Measurements from ENCODE around the gene GOLGA3.

- TF ChIP-seq CTCF (conservative IDR thresholded peaks at IDR 0.05): no peak
- TF ChIP-seq ZFX (IDR thresholded peaks at IDR 0.05): no peak
Measured at GRCh38 chr12:132856581-132856980, 27.9 kb upstream of the GOLGA3 start.

Measured in C4-2B (cell line).